ENCODE data around the gene DYRK1A. TPM values are rescaled to one million over a fixed set of nuclear protein-coding genes. Genes with fewer than 3 reads are reported as not detected.

Gene DYRK1A
- total RNA-seq, 1 donor from 2014 or later, result 83.5 TPM

DNA sequence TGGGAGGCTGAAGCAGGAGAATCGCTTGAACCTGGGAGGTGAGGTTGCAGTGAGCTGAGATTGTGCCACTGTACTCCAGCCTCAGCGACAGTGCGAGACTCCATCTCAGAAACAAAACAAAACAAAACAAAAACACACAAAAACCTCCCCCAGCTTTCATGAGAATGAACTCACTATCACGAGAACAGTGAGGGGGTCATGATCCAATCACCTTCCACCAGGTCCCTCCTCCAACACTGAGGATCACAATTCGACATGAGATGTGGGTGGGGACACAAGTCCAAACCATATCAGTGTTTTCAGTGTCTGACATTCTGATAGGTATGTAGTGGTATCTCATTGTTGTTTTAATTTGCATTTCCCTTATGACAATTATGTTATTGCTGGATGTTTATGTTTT lies 31.5 kb upstream of the DYRK1A start:
- DNase-seq (ENCODE audit: low spot score, unreplicated experiment), result no peak
- no peaks in the 10 kb centered on the region for H3K9me3 Mint-ChIP-seq (ENCODE audit: low read depth)
- H3K4me3 Mint-ChIP-seq (ENCODE audit: low read depth), result no peak overlapping the region
- H3K27me3 Mint-ChIP-seq, result no peaks in the 10 kb centered on the region
- H3K36me3 Mint-ChIP-seq (ENCODE audit: insufficient read depth), result no peaks in the 10 kb centered on the region
- no peak overlapping the region for H3K27ac Mint-ChIP-seq
- TF ChIP-seq, protein P1, sequence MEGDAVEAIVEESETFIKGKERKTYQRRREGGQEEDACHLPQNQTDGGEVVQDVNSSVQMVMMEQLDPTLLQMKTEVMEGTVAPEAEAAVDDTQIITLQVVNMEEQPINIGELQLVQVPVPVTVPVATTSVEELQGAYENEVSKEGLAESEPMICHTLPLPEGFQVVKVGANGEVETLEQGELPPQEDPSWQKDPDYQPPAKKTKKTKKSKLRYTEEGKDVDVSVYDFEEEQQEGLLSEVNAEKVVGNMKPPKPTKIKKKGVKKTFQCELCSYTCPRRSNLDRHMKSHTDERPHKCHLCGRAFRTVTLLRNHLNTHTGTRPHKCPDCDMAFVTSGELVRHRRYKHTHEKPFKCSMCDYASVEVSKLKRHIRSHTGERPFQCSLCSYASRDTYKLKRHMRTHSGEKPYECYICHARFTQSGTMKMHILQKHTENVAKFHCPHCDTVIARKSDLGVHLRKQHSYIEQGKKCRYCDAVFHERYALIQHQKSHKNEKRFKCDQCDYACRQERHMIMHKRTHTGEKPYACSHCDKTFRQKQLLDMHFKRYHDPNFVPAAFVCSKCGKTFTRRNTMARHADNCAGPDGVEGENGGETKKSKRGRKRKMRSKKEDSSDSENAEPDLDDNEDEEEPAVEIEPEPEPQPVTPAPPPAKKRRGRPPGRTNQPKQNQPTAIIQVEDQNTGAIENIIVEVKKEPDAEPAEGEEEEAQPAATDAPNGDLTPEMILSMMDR (IDR thresholded peaks at IDR 0.05; ENCODE audit: unreplicated experiment), result no peak
- peaks cover 13% of the 10 kb centered on the region for H3K4me1 Mint-ChIP-seq (ENCODE audit: low read depth)

DNA sequence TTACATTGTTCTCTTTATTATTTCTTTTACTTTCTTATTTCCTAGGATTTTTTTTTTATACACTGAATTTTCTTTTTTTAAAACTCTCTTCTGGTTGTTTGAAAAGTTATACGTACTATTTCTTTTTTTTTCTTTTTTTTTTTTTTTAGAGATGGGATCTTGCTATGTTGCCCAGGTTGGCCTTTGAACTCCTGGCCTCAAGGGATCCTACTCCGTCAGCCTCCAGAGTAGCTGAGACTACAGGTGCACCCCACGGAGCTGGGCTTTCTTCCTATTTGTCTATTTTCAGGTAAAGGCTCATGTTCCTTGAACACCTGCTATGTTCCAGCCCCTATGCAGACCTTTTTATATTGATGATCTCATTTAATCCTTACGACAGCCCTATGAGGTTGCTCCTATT lies 29.4 kb upstream of the DYRK1A start:
- Mint-ChIP-seq H3K36me3 (ENCODE audit: insufficient read depth) (no peaks in the 10 kb centered on the region), H3K4me1 (ENCODE audit: low read depth) (peaks cover 13% of the 10 kb centered on the region), H3K4me3 (ENCODE audit: low read depth) (no peak overlapping the region), H3K27me3 (no peaks in the 10 kb centered on the region), H3K27ac (no peak overlapping the region), H3K9me3 (ENCODE audit: low read depth) (no peaks in the 10 kb centered on the region)
- no peak for DNase-seq (ENCODE audit: low spot score, unreplicated experiment)
- TF ChIP-seq, protein P1 (IDR thresholded peaks at IDR 0.05; ENCODE audit: unreplicated experiment), result no peak

DNA sequence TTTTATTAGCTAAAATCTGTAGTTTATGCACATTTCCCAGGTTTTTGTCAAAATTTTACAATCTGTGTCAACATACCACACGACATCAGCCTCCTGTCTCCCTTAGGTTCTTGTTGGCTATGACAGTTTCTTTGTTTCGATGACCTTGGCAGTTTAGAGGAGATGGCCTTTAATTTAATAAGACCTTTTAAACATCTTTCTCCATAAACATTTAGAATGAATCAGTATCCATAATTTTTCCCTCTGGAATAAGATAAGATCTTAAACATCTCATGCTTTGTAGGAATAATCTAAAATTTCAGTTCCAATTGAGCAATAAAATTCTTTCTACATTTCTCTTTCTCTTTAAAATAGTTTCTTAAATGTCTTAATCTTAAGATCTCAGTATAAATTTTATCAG lies 28.7 kb upstream of the DYRK1A start:
- Mint-ChIP-seq H3K9me3 (ENCODE audit: low read depth) (no peaks in the 10 kb centered on the region), H3K4me3 (ENCODE audit: low read depth) (no peak overlapping the region), H3K27me3 (no peaks in the 10 kb centered on the region), H3K36me3 (ENCODE audit: insufficient read depth) (no peaks in the 10 kb centered on the region), H3K27ac (no peak overlapping the region), H3K4me1 (ENCODE audit: low read depth) (peaks cover 13% of the 10 kb centered on the region)
- DNase-seq (ENCODE audit: low spot score, unreplicated experiment), result no peak
- TF ChIP-seq, protein P1 (IDR thresholded peaks at IDR 0.05; ENCODE audit: unreplicated experiment), result no peak

DNA sequence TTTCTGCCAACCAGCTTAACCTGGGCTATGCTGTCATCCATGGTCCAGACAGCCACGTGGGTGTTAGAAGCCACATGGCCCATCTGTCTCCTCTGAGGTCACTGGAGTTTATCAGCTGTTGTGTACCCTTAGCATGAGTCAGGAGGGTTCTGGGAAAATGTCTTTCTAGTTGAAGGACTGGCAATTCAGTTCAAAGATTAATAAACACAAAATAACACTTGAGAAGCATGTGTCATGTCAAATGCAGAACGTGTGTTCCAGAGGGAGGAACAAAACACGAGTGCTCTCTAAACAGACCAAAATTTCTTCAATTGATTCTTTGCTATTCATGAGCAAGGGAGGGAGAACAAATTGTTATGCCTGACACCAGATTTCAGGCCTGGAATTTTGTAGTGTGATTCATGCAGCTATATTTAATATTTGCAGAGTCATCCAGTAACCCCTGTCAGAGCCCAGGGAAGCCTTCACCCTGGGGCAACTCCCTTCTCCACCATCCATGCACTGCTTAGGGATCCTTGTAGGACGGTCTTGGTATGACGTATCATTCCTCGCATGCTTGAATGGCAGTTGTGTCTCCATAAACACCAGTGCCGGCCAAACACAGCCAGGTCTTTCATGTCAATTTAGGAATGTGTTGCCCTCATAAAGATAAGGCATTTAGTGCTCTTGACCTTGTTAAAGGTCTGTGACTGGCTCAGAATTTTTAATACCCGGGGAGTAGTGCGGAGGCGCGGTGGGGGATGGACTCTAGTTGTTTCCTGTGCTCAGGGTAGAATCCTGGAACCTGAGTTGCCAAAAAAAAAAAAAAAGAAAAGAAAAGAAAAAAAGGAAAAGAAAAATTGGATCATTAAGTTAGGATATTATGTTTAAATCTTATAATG lies 27.7 kb upstream of the DYRK1A start:
- Mint-ChIP-seq H3K36me3 (ENCODE audit: insufficient read depth) (no peaks in the 10 kb centered on the region), H3K4me3 (ENCODE audit: low read depth) (no peak overlapping the region), H3K4me1 (ENCODE audit: low read depth) (peaks cover 13% of the 10 kb centered on the region), H3K27me3 (no peaks in the 10 kb centered on the region), H3K27ac (peak overlapping the region; percentile 47), H3K9me3 (ENCODE audit: low read depth) (no peaks in the 10 kb centered on the region)
- DNase-seq (ENCODE audit: low spot score, unreplicated experiment), result no peak
- TF ChIP-seq, protein P1 (IDR thresholded peaks at IDR 0.05; ENCODE audit: unreplicated experiment), result no peak

DNA sequence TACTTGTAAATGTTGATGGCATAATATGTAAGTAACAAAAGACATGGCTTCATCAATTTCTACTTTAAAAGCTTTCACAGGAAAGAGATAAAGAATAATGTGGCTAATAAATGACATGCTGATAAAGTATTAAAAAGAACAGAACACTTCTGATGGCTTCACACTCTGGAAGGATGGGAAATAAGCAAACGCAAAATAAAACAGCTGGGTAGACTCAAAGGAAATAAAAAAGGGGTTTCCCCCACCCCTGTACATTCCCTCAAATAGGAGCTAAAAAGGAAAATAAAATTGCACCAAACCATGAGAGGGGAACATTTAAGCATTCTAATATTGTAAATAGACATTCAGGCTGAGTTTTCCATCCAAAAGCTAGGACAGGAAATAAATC lies 27.0 kb upstream of the DYRK1A start:
- Mint-ChIP-seq H3K9me3 (ENCODE audit: low read depth) (no peaks in the 10 kb centered on the region), H3K36me3 (ENCODE audit: insufficient read depth) (no peaks in the 10 kb centered on the region), H3K4me3 (ENCODE audit: low read depth) (no peak overlapping the region), H3K27me3 (no peaks in the 10 kb centered on the region), H3K4me1 (ENCODE audit: low read depth) (peaks cover 13% of the 10 kb centered on the region), H3K27ac (no peak overlapping the region)
- DNase-seq (ENCODE audit: low spot score, unreplicated experiment), result no peak
- TF ChIP-seq, protein P1 (IDR thresholded peaks at IDR 0.05; ENCODE audit: unreplicated experiment), result no peak
